SJCRH30 (cell line): ENCODE results near the gene TRAK1. TPM values are rescaled to one million over a fixed set of nuclear protein-coding genes. Genes with fewer than 3 reads are reported as not detected.
A peak's percentile ranks its signal among the peaks of the same experiment; 100 is the strongest.
"Not testable (repeated sequence)": the region's sequence is repeated elsewhere in the genome, so short reads cannot be mapped to it uniquely, and the experiment has no call there.

Source experiments
- DNase-seq, 2 experiments: peaks; one replicate each; pipeline ENCODE4 v3.0.0-alpha.2; 2015 to 2020
- H3K27ac ChIP-seq: fragments of 250-450 bp; sonication (Bioruptor Pico); 2 replicates; pipeline ENCODE4 v1.5.1; 2020; ENCODE audit warnings: mild to moderate bottlenecking, moderate library complexity
- H3K27me3 ChIP-seq: fragments of 250-450 bp; sonication (Bioruptor Pico); 2 replicates; pipeline ENCODE4 v1.5.1; 2020; ENCODE audit warnings: mild to moderate bottlenecking, moderate library complexity
- H3K36me3 ChIP-seq: fragments of 250-450 bp; sonication (Bioruptor Pico); 2 replicates; pipeline ENCODE4 v1.5.1; 2020; ENCODE audit warnings: mild to moderate bottlenecking, moderate library complexity
- H3K4me1 ChIP-seq: fragments of 250-450 bp; sonication (Bioruptor Pico); 2 replicates; pipeline ENCODE4 v1.5.1; 2020; ENCODE audit warnings: mild to moderate bottlenecking, moderate library complexity
- H3K4me3 ChIP-seq: fragments of 250-450 bp; sonication (Bioruptor Pico); 2 replicates; pipeline ENCODE4 v1.5.1; 2020; ENCODE audit warnings: mild to moderate bottlenecking, moderate library complexity
- H3K9me3 ChIP-seq: fragments of 250-450 bp; sonication (Bioruptor Pico); replicated peaks from 2 replicates; pipeline ENCODE4 v1.5.1; 2020; ENCODE audit warnings: mild to moderate bottlenecking, moderate library complexity
- total RNA-seq: library from RNA; depleted of rRNA; stranded (reverse); fragments of >200 nt; shearing (Covaris generic); gene quantifications from 2 replicates; pipeline ENCODE4 v1.2.3, GENCODE V29; 2014

The TRAK1 gene
- total RNA-seq, 1 experiment from 2014 or later: 12.1 TPM

- H3K4me3 ChIP-seq: no peak overlapping the region
- no peak overlapping the region for H3K27ac ChIP-seq
- H3K9me3 ChIP-seq: no peaks in the 10 kb centered on the region
- no peaks in the 10 kb centered on the region for H3K27me3 ChIP-seq
- H3K36me3 ChIP-seq: no peaks in the 10 kb centered on the region
- no peaks in the 10 kb centered on the region for H3K4me1 ChIP-seq
- DNase-seq: no peak
Observed at GRCh38 chr3:42099020-42099765, 8.0 kb downstream of the TRAK1 start.

GRCh38 chr3:42101048-42101447 lies 9.9 kb downstream of the TRAK1 start:
- H3K27ac ChIP-seq: no peak overlapping the region
- DNase-seq: no peak
- H3K36me3 ChIP-seq: no peaks in the 10 kb centered on the region
- no peaks in the 10 kb centered on the region for H3K27me3 ChIP-seq
- H3K4me1 ChIP-seq: no peaks in the 10 kb centered on the region
- H3K4me3 ChIP-seq: no peak overlapping the region
- no peaks in the 10 kb centered on the region for H3K9me3 ChIP-seq

GRCh38 chr3:42101481-42101880 lies 10.3 kb downstream of the TRAK1 start:
- H3K27ac ChIP-seq: no peak overlapping the region
- H3K4me1 ChIP-seq: no peaks in the 10 kb centered on the region
- no peaks in the 10 kb centered on the region for H3K9me3 ChIP-seq

GRCh38 chr3:42102571-42102970 lies 11.4 kb downstream of the TRAK1 start:
- no peak overlapping the region for H3K27ac ChIP-seq
- H3K4me3 ChIP-seq: no peak overlapping the region
- H3K4me1 ChIP-seq: no peaks in the 10 kb centered on the region

More at GRCh38 chr3:42101481-42101880, 10.3 kb downstream of the TRAK1 start:
- Histone ChIP-seq H3K4me3 (no peak overlapping the region), H3K27me3 (no peaks in the 10 kb centered on the region), H3K36me3 (no peaks in the 10 kb centered on the region)
- DNase-seq: no peak

GRCh38 chr3:42103921-42104665 lies 12.9 kb downstream of the TRAK1 start:
- H3K27ac ChIP-seq, H3K27me3 ChIP-seq, H3K9me3 ChIP-seq, DNase-seq, H3K4me3 ChIP-seq, H3K36me3 ChIP-seq, H3K4me1 ChIP-seq: not testable (repeated sequence)

More at GRCh38 chr3:42102571-42102970, 11.4 kb downstream of the TRAK1 start:
- Histone ChIP-seq H3K9me3 (no peaks in the 10 kb centered on the region), H3K36me3 (no peaks in the 10 kb centered on the region), H3K27me3 (no peaks in the 10 kb centered on the region)
- no peak for DNase-seq

- H3K4me3 ChIP-seq, DNase-seq, H3K27ac ChIP-seq, H3K27me3 ChIP-seq, H3K36me3 ChIP-seq, H3K9me3 ChIP-seq, H3K4me1 ChIP-seq: not testable (repeated sequence)
Observed at GRCh38 chr3:42105994-42106393, 14.8 kb downstream of the TRAK1 start.

- Histone ChIP-seq H3K4me3 (no peak overlapping the region), H3K4me1 (no peaks in the 10 kb centered on the region), H3K27ac (no peak overlapping the region), H3K9me3 (no peaks in the 10 kb centered on the region), H3K36me3 (no peaks in the 10 kb centered on the region), H3K27me3 (no peaks in the 10 kb centered on the region)
- DNase-seq: no peak
Observed at GRCh38 chr3:42106646-42107045, 15.5 kb downstream of the TRAK1 start.

- no peaks in the 10 kb centered on the region for H3K27me3 ChIP-seq
- no peak for DNase-seq
- H3K4me1 ChIP-seq: no peaks in the 10 kb centered on the region
- H3K9me3 ChIP-seq: no peaks in the 10 kb centered on the region
- H3K27ac ChIP-seq: no peak overlapping the region
- no peak overlapping the region for H3K4me3 ChIP-seq
- H3K36me3 ChIP-seq: no peaks in the 10 kb centered on the region
Observed at GRCh38 chr3:42110631-42111030, 19.5 kb downstream of the TRAK1 start.

GRCh38 chr3:42114130-42114725 lies 23.1 kb downstream of the TRAK1 start:
- Histone ChIP-seq H3K36me3 (no peaks in the 10 kb centered on the region), H3K27me3 (no peaks in the 10 kb centered on the region), H3K9me3 (no peaks in the 10 kb centered on the region), H3K4me3 (no peak overlapping the region), H3K27ac (no peak overlapping the region), H3K4me1 (no peaks in the 10 kb centered on the region)
- DNase-seq: no peak

- Histone ChIP-seq H3K4me1 (no peaks in the 10 kb centered on the region), H3K9me3 (no peaks in the 10 kb centered on the region), H3K36me3 (no peaks in the 10 kb centered on the region), H3K27ac (no peak overlapping the region), H3K4me3 (no peak overlapping the region), H3K27me3 (no peaks in the 10 kb centered on the region)
- no peak for DNase-seq
Observed at GRCh38 chr3:42115215-42115614, 24.1 kb downstream of the TRAK1 start.

- Histone ChIP-seq H3K36me3 (no peaks in the 10 kb centered on the region), H3K4me1 (no peaks in the 10 kb centered on the region), H3K27me3 (no peaks in the 10 kb centered on the region), H3K9me3 (no peaks in the 10 kb centered on the region), H3K27ac (no peak overlapping the region), H3K4me3 (no peak overlapping the region)
- DNase-seq: no peak
Observed at GRCh38 chr3:42115946-42116345, 24.8 kb downstream of the TRAK1 start.

GRCh38 chr3:42116466-42116865 lies 25.3 kb downstream of the TRAK1 start:
- DNase-seq: no peak
- H3K27ac ChIP-seq: no peak overlapping the region
- H3K27me3 ChIP-seq: no peaks in the 10 kb centered on the region
- H3K36me3 ChIP-seq: no peaks in the 10 kb centered on the region
- no peaks in the 10 kb centered on the region for H3K4me1 ChIP-seq
- no peak overlapping the region for H3K4me3 ChIP-seq
- H3K9me3 ChIP-seq: no peaks in the 10 kb centered on the region

- peak in 1 of 2 experiments; percentile 8 for DNase-seq
- H3K27ac ChIP-seq: no peak overlapping the region
Observed at GRCh38 chr3:42117175-42118008, 26.2 kb downstream of the TRAK1 start.

GRCh38 chr3:42118762-42119361 lies 27.7 kb downstream of the TRAK1 start:
- Histone ChIP-seq H3K36me3 (no peaks in the 10 kb centered on the region), H3K4me1 (no peaks in the 10 kb centered on the region), H3K27ac (no peak overlapping the region), H3K4me3 (no peak overlapping the region), H3K9me3 (no peaks in the 10 kb centered on the region), H3K27me3 (no peaks in the 10 kb centered on the region)
- peak in 1 of 2 experiments; percentile 27 for DNase-seq

More at GRCh38 chr3:42117175-42118008, 26.2 kb downstream of the TRAK1 start:
- no peaks in the 10 kb centered on the region for H3K27me3 ChIP-seq
- H3K4me3 ChIP-seq: no peak overlapping the region
- H3K36me3 ChIP-seq: no peaks in the 10 kb centered on the region
- H3K9me3 ChIP-seq: no peaks in the 10 kb centered on the region
- no peaks in the 10 kb centered on the region for H3K4me1 ChIP-seq
